HG03066 (cell line): ENCODE results near the gene EEFSEC.

Experiments used
- ATAC-seq: cut with Tn5 transposase; IDR thresholded peaks from one replicate; pipeline ENCODE4 v1.9.1; 2021; ENCODE audit warnings: low read depth; ENCODE audit not compliant: unreplicated experiment

EEFSEC gene

DNA sequence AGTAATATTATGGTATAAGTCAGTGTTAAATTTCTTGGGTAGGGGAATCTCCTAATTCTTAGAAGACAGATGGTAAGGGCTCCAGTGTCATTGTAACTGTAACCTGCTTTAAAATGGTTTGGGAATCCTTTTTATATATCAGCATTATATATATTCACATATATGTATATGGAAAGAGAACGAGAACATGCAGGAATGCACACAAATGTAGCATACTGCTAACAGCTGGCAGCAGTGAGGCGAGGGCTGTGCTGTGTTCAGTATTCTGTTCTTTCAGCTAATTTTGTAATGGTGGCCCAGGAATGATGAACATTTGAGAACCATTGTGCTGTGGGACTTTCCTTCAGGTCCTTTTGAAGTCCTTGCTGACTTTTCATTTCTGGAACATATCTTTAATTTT lies 60.8 kb downstream of the EEFSEC start:
- ATAC-seq, result no peak

DNA sequence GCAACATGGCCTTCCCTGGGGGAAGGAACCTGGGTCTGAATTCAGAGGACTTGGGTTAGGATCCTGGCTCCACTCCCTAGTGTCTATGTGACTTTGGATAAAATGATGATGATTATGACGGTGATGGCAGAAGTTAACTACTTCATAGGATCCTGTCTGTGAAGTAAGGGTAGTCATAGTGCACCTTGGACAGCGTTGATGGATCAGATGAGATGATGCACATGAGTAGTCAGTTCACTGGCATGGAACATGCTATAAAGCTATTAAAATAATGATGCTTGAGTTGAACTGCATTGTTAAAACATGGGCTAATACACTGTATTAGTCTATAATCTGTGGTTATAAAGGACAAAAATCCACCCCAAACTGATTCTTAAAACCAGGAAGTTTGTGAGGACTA lies 62.0 kb downstream of the EEFSEC start:
- ATAC-seq, result no peak

DNA sequence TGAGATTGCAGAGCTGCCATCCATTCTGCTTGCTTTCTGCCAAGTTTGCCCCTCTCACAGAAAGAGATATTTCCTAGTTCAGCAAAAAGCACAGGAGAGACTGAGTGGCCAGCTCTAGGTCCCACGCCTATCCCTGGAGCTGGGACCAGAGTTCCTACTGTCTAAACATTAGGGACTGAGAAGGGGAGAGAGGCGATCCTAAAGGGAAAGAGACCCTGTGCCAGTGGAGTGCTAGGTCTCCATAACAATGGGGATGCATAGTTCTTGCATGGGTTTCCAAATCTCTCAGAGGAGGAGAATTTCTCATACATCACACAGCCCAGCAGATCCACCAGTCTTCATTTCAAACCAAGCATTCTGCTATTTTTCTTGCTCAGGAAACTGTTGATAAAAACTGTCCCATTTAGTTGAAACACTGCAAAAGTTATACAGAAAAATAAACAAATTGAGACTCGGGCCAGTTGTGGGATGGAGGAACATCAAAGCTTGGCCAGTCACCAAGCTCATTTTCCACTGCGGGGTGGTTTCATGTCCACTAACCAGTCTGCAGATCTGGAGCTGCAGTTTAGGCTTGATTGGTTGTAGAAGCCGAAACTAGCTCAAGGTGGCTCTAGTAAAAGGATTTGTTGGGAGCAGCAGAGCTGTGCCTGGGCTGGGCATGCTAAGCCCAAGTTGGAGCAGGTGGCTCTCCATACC lies 62.7 kb downstream of the EEFSEC start:
- no peak for ATAC-seq

DNA sequence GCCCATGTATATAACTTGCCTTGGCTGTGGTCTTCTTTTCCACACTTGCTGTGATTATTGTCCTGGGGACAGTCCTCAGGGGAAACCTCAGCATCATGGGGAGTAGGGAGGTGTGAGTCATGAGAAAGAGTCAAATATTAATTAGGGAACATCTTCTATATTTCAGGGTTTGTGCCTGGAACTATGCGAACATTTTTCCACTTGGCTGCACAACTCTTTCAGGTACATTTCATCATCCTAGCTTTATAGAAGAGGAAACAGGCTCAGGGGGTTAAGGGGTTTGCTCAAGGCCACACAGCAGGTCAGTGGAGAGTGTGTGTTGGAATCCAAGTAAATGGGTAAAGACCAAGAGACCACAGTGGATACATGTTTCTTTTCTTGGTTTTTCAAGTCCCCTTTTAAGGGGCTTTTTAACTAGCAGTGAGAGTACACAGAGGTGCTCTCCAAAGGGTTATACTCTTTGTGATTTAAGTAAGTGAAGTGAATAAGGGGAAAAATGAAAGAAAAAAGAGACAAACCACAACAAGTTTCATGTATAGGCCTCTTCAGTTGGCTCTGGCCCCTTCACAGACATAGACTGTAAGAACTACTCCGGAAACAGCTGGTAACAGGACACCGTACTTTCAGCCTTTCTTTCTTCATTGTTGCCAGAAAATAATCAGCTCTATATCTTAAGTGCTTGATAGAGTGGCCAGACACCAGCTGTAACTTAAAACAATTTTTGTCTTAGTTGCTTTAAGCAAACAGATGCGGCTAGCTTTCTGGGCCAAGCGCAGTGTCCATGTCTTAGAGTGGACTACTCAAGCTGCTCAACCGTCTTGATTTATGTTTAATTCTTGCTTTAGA lies 64.6 kb downstream of the EEFSEC start:
- ATAC-seq, result no peak

DNA sequence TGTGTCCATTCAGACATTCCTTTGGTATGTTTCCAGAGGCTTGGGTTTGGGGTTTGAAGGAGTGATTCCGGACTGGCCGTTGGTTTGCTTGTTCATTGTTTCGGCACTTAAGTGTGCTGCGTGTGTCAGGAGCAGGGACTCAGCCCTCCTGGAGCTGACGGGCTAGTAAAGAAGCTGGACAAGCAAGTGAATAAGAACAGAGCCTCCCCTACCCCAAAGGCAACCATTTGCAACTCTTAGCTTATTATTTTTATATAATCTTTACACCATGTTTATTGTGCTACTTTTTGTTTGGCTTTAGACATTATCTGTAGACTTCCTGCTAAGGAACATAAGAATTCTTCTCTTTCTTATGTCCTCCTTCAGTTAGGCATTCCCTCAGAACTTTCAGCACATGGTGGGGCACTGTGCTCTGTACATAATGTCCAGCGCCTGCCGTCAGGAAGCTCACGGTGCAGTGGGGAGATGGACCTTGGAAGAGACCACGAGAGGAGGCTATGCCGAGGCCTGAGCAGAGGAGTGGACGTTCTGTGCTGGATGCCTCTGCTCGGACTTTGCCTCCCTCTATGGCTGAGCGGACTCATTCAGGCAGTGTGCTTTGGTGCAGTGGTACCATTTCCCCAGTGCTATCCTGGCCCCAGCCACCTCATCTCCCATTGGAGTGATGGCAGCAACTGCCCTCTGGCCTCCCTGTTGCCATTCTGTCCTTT lies 65.4 kb downstream of the EEFSEC start:
- ATAC-seq, result no peak

DNA sequence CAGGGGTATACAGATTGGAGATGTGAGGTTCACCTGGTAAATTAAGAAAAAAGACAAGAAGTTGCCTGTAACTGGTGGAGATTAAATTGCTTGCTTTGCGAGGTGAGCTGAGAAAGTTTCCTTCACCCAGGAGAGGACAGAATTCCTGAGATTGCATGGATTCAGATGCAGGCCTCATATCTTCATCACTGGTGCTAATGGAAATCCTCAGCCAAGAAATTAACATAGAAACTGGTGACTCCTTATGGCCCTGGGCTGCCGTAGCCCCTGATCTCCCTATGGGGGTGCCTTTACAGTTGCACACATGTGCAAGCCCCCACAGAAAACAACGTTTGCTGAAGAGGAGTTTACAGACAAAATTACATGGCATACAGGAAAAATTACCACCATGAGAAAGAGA lies 68.0 kb downstream of the EEFSEC start:
- no peak for ATAC-seq

DNA sequence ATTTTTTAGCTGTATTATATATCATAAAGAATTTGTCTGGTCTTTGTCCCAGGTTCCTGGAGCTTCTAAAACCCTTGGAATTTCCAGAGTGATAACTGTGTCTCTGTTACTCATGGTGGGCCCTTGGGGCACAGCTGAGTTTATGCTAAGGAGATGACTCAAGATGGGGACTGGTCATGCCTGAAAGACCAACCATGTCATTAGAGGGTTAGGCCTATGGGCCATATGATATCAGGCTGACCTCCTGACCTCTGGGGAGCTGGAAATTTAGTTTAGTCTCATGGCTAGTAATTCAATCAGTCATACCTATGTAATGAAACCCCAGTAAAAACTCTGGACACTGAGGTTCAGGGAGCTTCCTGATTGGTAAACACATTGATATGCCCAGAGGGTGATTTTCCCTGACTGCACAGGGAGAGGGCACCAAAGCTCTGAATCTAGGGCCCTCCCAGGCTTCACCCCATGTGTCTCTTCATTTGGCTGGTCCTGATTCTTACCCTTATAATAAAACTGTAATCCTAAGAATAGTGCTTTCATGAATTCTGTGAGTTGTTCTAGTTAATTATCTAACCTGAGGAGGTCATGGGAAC lies 69.6 kb downstream of the EEFSEC start:
- ATAC-seq, result no peak

DNA sequence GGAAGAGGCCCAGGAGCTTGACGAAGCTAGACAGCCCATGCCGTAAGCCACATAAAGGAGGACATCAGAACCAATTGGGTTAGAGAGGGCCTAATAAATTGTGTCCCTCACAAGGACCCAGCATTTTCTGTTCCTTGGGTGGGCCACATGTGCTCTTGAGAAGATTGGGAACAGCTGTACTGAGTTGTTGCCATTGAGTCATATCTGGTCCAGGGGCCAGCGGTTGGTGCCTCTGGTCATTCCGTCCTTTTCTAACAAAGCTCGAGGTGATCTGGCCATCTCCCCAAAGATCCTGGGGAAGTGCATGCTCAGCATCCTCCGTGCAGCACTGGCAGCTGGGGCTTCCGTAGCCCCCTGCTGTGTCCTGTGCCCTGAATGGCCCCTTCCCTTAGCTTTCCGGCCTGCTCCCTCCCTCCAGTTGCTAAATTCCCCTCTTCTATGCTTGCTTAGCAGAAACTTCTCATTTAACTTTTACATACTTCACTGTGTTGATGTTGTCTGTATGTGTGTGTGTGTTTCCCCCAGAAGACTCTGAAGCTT lies 73.0 kb downstream of the EEFSEC start:
- no peak for ATAC-seq

DNA sequence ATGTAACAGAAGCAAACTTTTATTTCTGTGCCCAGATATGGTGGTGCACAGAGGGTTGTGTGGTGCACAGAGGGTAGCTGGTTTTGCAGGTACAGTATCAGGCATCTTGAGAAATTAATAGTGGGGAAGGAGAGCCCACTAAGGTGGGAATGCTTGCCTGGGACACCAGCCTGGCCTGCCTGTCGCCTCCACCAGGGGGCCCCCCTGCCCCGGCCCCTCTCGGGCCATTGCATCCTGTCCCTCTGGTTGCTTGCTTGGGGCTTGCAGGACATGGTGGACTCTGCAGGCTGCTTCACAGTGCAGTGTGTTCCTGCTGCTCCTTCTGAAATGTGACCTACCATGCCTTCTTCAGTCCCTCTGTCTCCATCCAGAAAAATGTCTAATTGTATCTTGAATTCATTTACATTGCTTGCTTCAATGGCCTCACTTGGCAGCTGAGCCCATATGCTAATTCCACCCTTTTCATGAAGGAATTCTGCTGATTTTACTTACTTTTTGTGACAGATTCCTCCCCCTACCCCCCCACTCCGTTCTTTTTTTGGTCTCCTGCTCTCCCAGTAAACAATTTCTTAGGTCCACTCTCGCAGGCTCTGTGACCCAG lies 73.6 kb downstream of the EEFSEC start:
- no peak for ATAC-seq

DNA sequence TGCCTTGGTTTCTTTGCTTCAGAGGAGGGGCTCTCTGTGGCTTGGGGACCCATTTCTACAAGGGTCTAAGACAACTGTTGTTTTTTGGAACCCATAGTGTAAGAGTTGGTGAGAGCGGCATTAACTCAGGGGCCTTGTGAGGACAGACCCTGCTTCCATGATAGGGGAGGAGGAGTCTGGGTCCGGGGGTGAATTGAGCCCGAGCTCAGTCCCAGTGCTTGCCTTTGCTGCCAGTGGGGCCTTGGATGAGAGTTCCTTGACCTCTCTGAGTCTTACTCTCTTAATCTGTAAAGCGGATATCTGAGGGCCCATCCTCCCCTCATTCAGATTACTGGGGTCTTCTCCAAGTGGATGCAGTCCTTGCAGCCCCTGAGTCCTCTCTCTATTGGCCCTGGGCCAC lies 74.2 kb downstream of the EEFSEC start:
- no peak for ATAC-seq

DNA sequence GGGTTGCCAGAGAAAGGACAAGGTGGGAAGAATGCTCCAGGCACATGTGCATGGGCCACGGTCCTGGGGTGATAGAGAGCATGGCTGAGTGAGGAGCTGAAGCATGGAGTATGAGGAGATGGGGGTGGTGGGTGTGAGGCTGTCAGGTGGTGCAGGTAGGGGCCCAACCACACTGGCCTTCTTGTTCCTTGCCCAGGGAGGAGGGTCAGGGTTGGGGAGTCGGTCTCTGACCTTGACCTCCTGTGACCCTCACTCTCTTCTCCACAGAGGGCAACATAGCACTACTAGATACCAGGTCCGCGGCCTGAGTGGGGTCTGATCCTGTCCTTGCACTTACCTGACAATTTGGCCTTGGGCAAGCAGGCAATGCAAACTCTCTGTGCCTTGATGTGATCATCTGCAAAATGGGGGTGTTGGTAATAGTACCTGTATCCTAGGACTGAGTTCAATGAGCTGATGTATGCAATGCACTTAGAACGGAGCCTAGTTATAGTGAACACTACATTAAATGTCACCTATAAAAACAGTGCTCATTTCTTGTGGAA lies 75.2 kb downstream of the EEFSEC start:
- no peak for ATAC-seq

DNA sequence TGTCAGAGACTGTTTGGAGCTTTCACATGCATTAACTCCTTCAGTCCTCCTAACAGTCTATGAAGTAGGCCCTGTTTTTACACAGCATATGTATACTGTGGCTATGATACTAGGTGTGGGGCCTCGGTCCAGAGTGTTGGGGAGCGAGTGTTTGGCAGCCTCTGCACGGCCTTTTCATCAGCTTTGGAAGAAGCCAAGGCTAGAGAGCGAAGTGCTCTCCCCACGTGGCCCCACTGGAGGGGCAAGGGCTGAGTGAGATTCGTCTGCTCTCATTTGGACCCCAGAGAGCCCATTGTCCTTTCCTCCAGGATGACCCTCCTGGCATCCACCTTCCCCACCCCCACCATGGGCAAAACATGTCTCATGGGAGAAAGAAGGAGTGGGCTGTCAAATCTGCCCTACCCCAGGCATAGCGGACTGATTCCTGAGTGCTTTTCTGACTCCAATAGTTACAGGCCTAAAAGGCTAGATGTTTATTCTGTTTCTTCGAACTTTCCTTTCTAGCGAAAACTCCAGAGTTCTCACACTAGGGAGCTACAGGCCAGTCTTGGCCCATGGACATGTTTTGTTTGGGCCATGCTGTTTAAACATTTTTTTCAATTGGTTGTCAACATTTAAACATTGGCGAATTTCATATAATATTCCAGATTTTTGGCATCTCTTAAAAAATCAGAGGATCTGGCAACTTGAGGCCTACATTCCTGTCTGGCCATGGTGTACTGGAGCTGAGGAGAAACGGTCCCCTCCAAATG lies 76.0 kb downstream of the EEFSEC start:
- no peak for ATAC-seq

DNA sequence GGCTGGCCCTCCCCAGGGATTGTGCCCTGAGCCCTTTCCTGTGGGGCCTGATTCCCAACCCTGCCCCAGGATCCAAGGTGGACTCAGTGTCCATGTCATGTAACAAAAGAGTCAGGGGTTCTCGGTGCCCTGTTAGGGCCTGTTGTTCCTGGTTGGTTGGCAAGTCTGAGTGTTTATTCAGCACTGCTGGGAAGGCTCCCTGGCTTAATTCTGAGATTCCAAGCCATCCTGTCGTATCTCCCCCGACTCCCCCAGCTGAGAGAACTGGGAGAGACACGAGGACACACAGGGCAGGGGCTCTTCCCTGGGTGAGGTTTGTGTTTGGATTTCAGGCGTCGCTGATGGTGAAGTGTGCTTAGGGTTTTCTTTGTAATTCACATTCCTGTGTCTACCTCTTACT lies 78.3 kb downstream of the EEFSEC start:
- ATAC-seq, result no peak

DNA sequence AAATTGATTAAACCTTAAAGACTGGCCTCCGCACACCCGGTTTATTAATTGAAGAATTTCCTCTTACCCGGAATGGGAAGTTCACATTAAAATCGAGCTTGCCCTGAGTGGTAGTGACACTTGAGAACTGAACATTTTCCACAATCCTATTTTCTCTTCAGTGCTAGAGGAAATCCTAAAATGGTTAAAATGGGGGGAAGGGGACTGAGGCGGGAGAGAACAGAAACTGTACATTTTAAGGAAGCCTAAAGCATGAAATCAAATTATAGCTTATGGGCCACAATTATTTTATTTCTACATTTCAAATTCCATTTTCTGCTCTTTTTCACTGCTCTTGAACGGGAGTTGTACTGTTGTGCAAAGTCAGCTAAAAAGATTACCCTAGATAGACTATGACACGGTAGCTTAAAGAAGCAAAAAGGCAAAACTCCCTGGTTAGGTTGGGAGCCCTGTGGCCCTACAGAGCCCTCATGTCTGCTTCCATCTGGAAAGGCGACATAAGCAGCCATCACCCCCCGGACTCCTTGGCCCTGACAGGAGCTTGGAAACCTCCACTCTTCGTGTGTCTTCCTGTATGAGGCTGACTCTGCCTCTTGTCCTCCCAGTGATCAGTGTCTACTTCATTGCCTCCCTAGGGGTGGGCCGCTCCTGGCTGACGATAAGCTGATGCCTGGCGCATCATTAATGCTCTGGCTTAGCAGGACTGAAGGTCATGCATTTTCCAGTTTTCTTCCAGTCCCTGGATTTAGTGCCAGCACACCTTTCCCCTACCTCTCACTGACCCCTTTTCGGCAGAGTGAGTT lies 79.3 kb downstream of the EEFSEC start:
- ATAC-seq, result no peak

DNA sequence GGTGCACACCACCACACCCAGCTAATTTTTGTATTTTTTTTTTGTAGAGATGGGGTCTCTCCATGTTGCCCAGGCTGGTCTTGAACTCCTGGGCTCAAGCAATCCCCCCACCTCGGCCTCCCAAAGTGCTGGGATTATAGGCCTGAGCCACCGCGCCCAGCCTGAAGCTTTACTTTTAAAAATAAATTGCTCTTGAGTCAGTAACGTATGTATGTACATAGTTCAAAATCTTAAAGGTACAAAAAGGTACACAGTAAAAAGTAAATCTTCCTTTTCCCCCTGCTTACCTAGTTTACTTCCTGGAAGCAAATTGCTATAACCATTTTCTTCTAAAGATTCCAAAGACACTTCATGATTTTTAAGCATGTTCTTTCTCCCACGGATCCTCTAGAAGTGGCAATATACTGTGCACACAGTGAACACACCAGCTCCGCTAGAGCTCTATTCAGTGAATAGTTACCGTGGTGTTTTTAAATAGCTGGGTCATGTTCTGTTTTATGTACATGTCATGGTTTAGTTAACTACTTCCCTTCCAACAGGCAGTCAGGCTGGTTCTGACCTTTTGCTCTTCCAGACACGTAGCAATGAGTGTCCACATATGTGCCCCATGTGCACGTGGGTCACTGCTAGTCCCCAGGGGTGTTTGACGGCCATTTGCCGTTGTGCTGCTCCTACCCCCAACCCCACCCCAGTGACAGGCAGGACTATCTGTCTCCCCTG lies 82.1 kb downstream of the EEFSEC start:
- ATAC-seq, result no peak

DNA sequence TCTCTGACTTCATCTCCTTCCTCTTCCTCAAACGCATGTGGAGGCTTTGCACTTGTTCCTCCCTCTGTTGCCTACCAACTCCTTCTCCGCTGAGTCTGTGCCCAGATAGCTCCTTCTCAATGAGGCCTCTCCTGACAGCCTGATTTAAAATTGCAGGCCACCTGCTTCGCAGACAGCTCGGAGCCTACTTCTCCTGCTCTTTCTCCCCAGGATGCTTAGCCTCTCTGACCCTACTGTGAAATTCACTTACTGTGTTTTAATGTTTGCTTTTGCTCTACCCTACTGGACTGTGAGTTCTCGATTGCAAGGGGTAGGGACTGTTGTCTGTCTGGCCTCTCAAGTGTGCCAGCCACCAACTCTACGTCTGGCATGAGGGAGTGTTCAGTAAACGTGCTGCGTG lies 83.4 kb downstream of the EEFSEC start:
- ATAC-seq, result no peak

DNA sequence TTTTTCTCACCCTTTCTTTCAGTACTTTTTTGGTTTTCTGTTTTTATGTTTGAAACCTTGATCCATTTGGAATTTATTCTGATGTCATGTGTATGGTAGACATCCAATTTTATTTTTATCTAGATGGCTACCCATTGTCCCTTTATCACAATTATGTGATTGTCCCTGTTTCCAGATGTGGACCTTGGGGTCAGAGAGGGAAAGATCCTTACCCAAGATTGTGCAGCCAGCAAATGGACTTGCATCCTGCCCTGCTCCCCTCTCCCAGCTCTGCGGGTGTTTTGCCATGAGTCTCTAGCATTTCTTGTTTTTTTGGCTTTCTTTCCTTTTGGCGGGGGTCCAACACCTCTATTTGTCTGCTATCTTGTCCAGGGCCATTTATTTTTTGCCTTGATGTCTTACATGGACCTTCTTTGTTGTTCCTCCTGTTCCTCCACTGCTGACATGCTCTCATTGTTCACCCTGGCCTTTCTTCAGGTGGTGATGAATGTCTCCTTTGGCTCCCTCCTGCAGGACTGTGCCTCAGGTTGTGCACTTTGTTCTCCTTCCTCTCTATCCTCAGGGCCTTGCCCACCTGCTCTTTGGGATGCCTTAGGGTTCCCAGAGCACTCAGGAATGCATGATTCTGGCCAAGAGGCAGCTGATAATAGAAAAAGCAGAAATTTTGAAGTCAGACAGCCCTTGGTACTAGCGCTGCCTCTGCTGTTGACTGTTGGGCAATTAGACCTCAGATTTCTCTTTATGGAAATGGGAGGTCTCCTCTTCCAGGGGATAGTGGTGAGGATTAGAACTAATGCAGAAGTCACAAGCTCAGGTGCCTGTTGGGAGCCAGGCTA lies 84.3 kb downstream of the EEFSEC start:
- ATAC-seq, result no peak
